Lung (tissue), 12 donors: ENCODE results near the gene VENTX. TPM values are rescaled to one million over a fixed set of nuclear protein-coding genes. Genes with fewer than 3 reads are reported as not detected.

Experiments used
- ATAC-seq: fragments of 200-7000 bp; cut with Tn5 transposase; one replicate; pipeline ENCODE4 v1.9.1; 2020; ENCODE audit warnings: moderate number of reproducible peaks; ENCODE audit not compliant: insufficient read depth, low FRiP score
- DNase-seq, 3 donors: peaks; one replicate each; pipeline ENCODE4 v3.0.0-alpha.2; 2013 to 2017
- H3K27ac ChIP-seq, 2 donors: one replicate each; pipeline ENCODE4 v1.5.1; 2013; ENCODE audit warnings: mild to moderate bottlenecking in 2 of 2, moderate library complexity in 2 of 2, control low read depth in 1 of 2, inconsistent platforms in 1 of 2, low read depth in 1 of 2, low read length in 1 of 2
- H3K27me3 ChIP-seq, 3 donors: one replicate each; pipeline ENCODE4 v1.5.1; 2013; ENCODE audit warnings: low read length in 2 of 3; ENCODE audit not compliant: control insufficient read depth in 3 of 3, insufficient read depth in 3 of 3
- H3K36me3 ChIP-seq, 4 donors: one replicate each; pipeline ENCODE4 v1.5.1; 2013; ENCODE audit warnings: low read length in 4 of 4, mild to moderate bottlenecking in 1 of 4, moderate library complexity in 1 of 4; ENCODE audit not compliant: control insufficient read depth in 4 of 4, insufficient read depth in 4 of 4
- H3K4me1 ChIP-seq, 5 donors: one replicate each; pipeline ENCODE4 v1.5.1; 2013; ENCODE audit warnings: low read length in 5 of 5, mild to moderate bottlenecking in 2 of 5, moderate library complexity in 1 of 5; ENCODE audit not compliant: control insufficient read depth in 5 of 5, insufficient read depth in 5 of 5
- H3K4me3 ChIP-seq: one replicate; pipeline ENCODE4 v1.5.1; 2013; ENCODE audit warnings: mild to moderate bottlenecking, control low read depth, moderate library complexity
- H3K9ac ChIP-seq, 2 donors: one replicate each; pipeline ENCODE4 v1.5.1; 2013; ENCODE audit warnings: low read length in 2 of 2, control low read depth in 1 of 2; ENCODE audit not compliant: insufficient read depth in 1 of 2
- H3K9me3 ChIP-seq, 4 donors: one replicate each; pipeline ENCODE4 v1.5.1; 2013; ENCODE audit warnings: low read length in 3 of 4, mild to moderate bottlenecking in 1 of 4, moderate library complexity in 1 of 4; ENCODE audit not compliant: control insufficient read depth in 4 of 4, insufficient read depth in 3 of 4
- CTCF ChIP-seq: IDR thresholded peaks from 2 replicates; pipeline ENCODE4 v1.5.1; 2012; ENCODE audit warnings: mild to moderate bottlenecking; ENCODE audit errors: control extremely low read depth, extremely low read depth
- WGBS, 2 donors: extraction: QIAGEN DNeasy Blood & Tissue Kit; methylation state at CpG; one replicate each; pipeline ENCODE4 v1.1.7; 2013; 5-methylcytosine and 5-hydroxymethylcytosine counted together
- polyA plus RNA-seq, 2 donors: library from polyadenylated mRNA; stranded (reverse); fragments of 200-250 nt; gene quantifications; one replicate each; pipeline ENCODE4 v1.2.1, GENCODE V29; 2013
- total RNA-seq, 2 donors: library from RNA; depleted of rRNA in 1 of 2; stranded (reverse); fragments of >200 nt in 1 of 2; gene quantifications; one replicate each; pipeline ENCODE4 v1.2.1, GENCODE V29; 2014 to 2021
- donor health status: control.
- donor health status: control.
- donor health status: Bipolar disorder and iron deficiency.
- donor health status: healthy.
- donor health status: DM: yes; HTN: yes; CAD: no.

VENTX gene
- total and polyA plus RNA-seq, 4 donors: 0.46 to 4.0 (median 2.4) TPM

- Histone ChIP-seq H3K4me1 (peaks cover 0 to 10% (median 3%) of the 10 kb centered on the region in 5 donors), H3K9ac (no peak overlapping the region), H3K9me3 (no peaks in the 10 kb centered on the region), H3K27me3 (no peaks in the 10 kb centered on the region), H3K27ac (no peak overlapping the region), H3K36me3 (peaks cover 0 to 16% (median 0%) of the 10 kb centered on the region in 4 donors), H3K4me3 (no peak overlapping the region)
- ATAC-seq (no peak), DNase-seq (no peak)
- TF ChIP-seq CTCF: no peak
- 91 to 95% methylated on average over 21 of the region's 21 CpGs for WGBS, 2 donors
Observed at GRCh38 chr10:133266056-133266795, 28.6 kb downstream of the VENTX start.

GRCh38 chr10:133267293-133267692, 29.6 kb downstream of the VENTX start:
- H3K4me3 ChIP-seq: no peak overlapping the region
- H3K27ac ChIP-seq: no peak overlapping the region
- DNase-seq (no peak), ATAC-seq (no peak)
- no peak overlapping the region for H3K9ac ChIP-seq
- H3K36me3 ChIP-seq: peaks cover 0 to 22% (median 0%) of the 10 kb centered on the region in 4 donors
- no peaks in the 10 kb centered on the region for H3K9me3 ChIP-seq
- no peaks in the 10 kb centered on the region for H3K27me3 ChIP-seq
- peaks cover 0 to 6% (median 3%) of the 10 kb centered on the region in 5 donors for H3K4me1 ChIP-seq
- no peak for TF ChIP-seq CTCF
- WGBS, 2 donors: 84 to 88% methylated on average over 14 of the region's 14 CpGs

GRCh38 chr10:133267829-133268228, 30.2 kb downstream of the VENTX start:
- WGBS, 2 donors: 91 to 93% methylated on average over 18 to 22 of the region's 22 CpGs
- no peak for DNase-seq

More at GRCh38 chr10:133267829-133268228, 30.2 kb downstream of the VENTX start:
- peaks cover 0 to under 1% (median 0%) of the 10 kb centered on the region in 5 donors for H3K4me1 ChIP-seq
- TF ChIP-seq CTCF: no peak
- H3K4me3 ChIP-seq: no peak overlapping the region
- H3K9me3 ChIP-seq: no peaks in the 10 kb centered on the region
- peaks cover 0 to 24% (median 0%) of the 10 kb centered on the region in 4 donors for H3K36me3 ChIP-seq
- no peak overlapping the region for H3K27ac ChIP-seq
- H3K9ac ChIP-seq: no peak overlapping the region
- no peak for ATAC-seq
- H3K27me3 ChIP-seq: no peaks in the 10 kb centered on the region
